ENCODE measurements around the gene CBLN1.

CBLN1 gene

GRCh38 chr16:49281480-49281842, at the start of gene CBLN1:
Gene CBLN1 (minus strand): TSS chr16:49281838. CDS start chr16:49281465, 373 bp downstream.
- no peak for DNase-seq

- no peak for DNase-seq
These were observed 49.0 kb upstream of the CBLN1 start for GRCh38 chr16:49330562-49331201.

- no peak for DNase-seq
These were observed 46.7 kb upstream of the CBLN1 start for GRCh38 chr16:49328325-49328724.

GRCh38 chr16:49327466-49327865, 45.8 kb upstream of the CBLN1 start:
- DNase-seq, result no peak

GRCh38 chr16:49324703-49325102, 43.1 kb upstream of the CBLN1 start:
- DNase-seq, result no peak

- no peak for DNase-seq
These were observed 34.0 kb upstream of the CBLN1 start for GRCh38 chr16:49315602-49316001.

- DNase-seq, result no peak
These were observed 30.8 kb upstream of the CBLN1 start for GRCh38 chr16:49312389-49312985.

- no peak for DNase-seq
These were observed 30.2 kb upstream of the CBLN1 start for GRCh38 chr16:49311823-49312222.

- no peak for DNase-seq
These were observed 25.5 kb upstream of the CBLN1 start for GRCh38 chr16:49307176-49307575.

- no peak for DNase-seq
These were observed 23.8 kb upstream of the CBLN1 start for GRCh38 chr16:49305406-49305805.

- no peak for DNase-seq
These were observed 10.8 kb upstream of the CBLN1 start for GRCh38 chr16:49292413-49292812.

- DNase-seq, result no peak
These were observed 5.9 kb upstream of the CBLN1 start for GRCh38 chr16:49287572-49287971.

GRCh38 chr16:49284962-49285361, 3.3 kb upstream of the CBLN1 start:
- no peak for DNase-seq

- no peak for DNase-seq
These were observed 1.9 kb upstream of the CBLN1 start for GRCh38 chr16:49283376-49284049.

GRCh38 chr16:49282690-49283375, 1.2 kb upstream of the CBLN1 start:
- no peak for DNase-seq

- peak in 1 of 2 experiments; percentile 53 for DNase-seq
These were observed 405 bp upstream of the CBLN1 start for GRCh38 chr16:49281843-49282642.

GRCh38 chr16:49280841-49281371, 732 bp downstream of the CBLN1 start:
- DNase-seq, result no peak

- no peak for DNase-seq
These were observed 1.4 kb downstream of the CBLN1 start for GRCh38 chr16:49280105-49280741.

GRCh38 chr16:49278944-49279725, 2.5 kb downstream of the CBLN1 start:
- no peak for DNase-seq

GRCh38 chr16:49278567-49278827, 3.1 kb downstream of the CBLN1 start:
- no peak for DNase-seq

GRCh38 chr16:49277766-49278566, 3.7 kb downstream of the CBLN1 start:
- DNase-seq, result no peak
